Activated T-cell treated with anti-CD3 and anti-CD28 coated beads, Interleukin-2, amount 50 U/mL, for 1 hour (primary cell): ENCODE data around the gene CSPG4.
A peak's percentile ranks its signal among the peaks of the same experiment; 100 is the strongest.
"Not testable (repeated sequence)": the region's sequence is repeated elsewhere in the genome, so short reads cannot be mapped to it uniquely, and the experiment has no call there.

Source experiments
- DNase-seq: peaks from one replicate; pipeline ENCODE4 v3.0.0-alpha.2; 2020

CSPG4 gene

GRCh38 chr15:75646112-75646943, 66.3 kb downstream of the CSPG4 start:
- DNase-seq: no peak

GRCh38 chr15:75644376-75644775, 68.3 kb downstream of the CSPG4 start:
- no peak for DNase-seq

GRCh38 chr15:75641603-75642002, 71.0 kb downstream of the CSPG4 start:
- DNase-seq: no peak

- DNase-seq: no peak
These were observed 71.5 kb downstream of the CSPG4 start for GRCh38 chr15:75641179-75641503.

GRCh38 chr15:75640483-75641178, 72.0 kb downstream of the CSPG4 start:
- DNase-seq: peak; percentile 49

- peak; percentile 89 for DNase-seq
These were observed 72.8 kb downstream of the CSPG4 start, which contains the start of gene IMP3 for GRCh38 chr15:75639709-75640482. TSS of gene IMP3 (minus strand) at chr15:75640224. CDS start at chr15:75640168, 56 bp downstream.

- DNase-seq: no peak
These were observed 73.4 kb downstream of the CSPG4 start for GRCh38 chr15:75639191-75639708.

GRCh38 chr15:75637245-75638009, 75.2 kb downstream of the CSPG4 start:
- no peak for DNase-seq

GRCh38 chr15:75636026-75636425, 76.6 kb downstream of the CSPG4 start:
- no peak for DNase-seq

GRCh38 chr15:75633922-75634321, 78.7 kb downstream of the CSPG4 start:
- not testable (repeated sequence) for DNase-seq

- DNase-seq: no peak
These were observed 80.7 kb downstream of the CSPG4 start for GRCh38 chr15:75631935-75632334.

GRCh38 chr15:75625542-75626347, 86.9 kb downstream of the CSPG4 start, which contains the start of gene SNUPN:
TSS of gene SNUPN (minus strand) at chr15:75625725. CDS start at chr15:75621051, 4,674 bp downstream.
- peak; percentile 90 for DNase-seq
